Measurements from ENCODE around the gene CCDC138.
"Not testable (repeated sequence)": the region's sequence is repeated elsewhere in the genome, so short reads cannot be mapped to it uniquely, and the experiment has no call there.

CCDC138 gene

GRCh38 chr2:108786354-108787215 is at the start of gene CCDC138:
CCDC138 (plus strand) TSS chr2:108786771; CDS start chr2:108786823, 52 bp downstream.
- peak; percentile 87 to 89 for DNase-seq

- not testable (repeated sequence) for DNase-seq
Measured at GRCh38 chr2:108757973-108758372, 28.6 kb upstream of the CCDC138 start.

GRCh38 chr2:108762618-108763017 is 24.0 kb upstream of the CCDC138 start:
- DNase-seq, result not testable (repeated sequence)

- DNase-seq, result not testable (repeated sequence)
Measured at GRCh38 chr2:108766671-108767070, 19.9 kb upstream of the CCDC138 start.

GRCh38 chr2:108767859-108768258 is 18.7 kb upstream of the CCDC138 start:
- not testable (repeated sequence) for DNase-seq

GRCh38 chr2:108776475-108776874 is 10.1 kb upstream of the CCDC138 start:
- DNase-seq, result no peak

- no peak for DNase-seq
Measured at GRCh38 chr2:108778857-108779256, 7.7 kb upstream of the CCDC138 start.

GRCh38 chr2:108786008-108786353 is 590 bp upstream of the CCDC138 start:
- no peak for DNase-seq

GRCh38 chr2:108787216-108787541 is 608 bp downstream of the CCDC138 start:
- no peak for DNase-seq

- DNase-seq, result no peak
Measured at GRCh38 chr2:108803045-108803736, 16.6 kb downstream of the CCDC138 start.

GRCh38 chr2:108805032-108805431 is 18.5 kb downstream of the CCDC138 start:
- no peak for DNase-seq

- no peak for DNase-seq
Measured at GRCh38 chr2:108805782-108806181, 19.2 kb downstream of the CCDC138 start.

- no peak for DNase-seq
Measured at GRCh38 chr2:108806371-108807113, 20.0 kb downstream of the CCDC138 start.

- no peak for DNase-seq
Measured at GRCh38 chr2:108809936-108810335, 23.4 kb downstream of the CCDC138 start.

- no peak for DNase-seq
Measured at GRCh38 chr2:108810993-108811957, 24.7 kb downstream of the CCDC138 start.

GRCh38 chr2:108813732-108814131 is 27.2 kb downstream of the CCDC138 start:
- no peak for DNase-seq

GRCh38 chr2:108820482-108820881 is 33.9 kb downstream of the CCDC138 start:
- no peak for DNase-seq

GRCh38 chr2:108823286-108823685 is 36.7 kb downstream of the CCDC138 start:
- DNase-seq, result no peak

GRCh38 chr2:108824316-108825070 is 37.9 kb downstream of the CCDC138 start:
- DNase-seq, result no peak

- no peak for DNase-seq
Measured at GRCh38 chr2:108825254-108825653, 38.7 kb downstream of the CCDC138 start.

- no peak for DNase-seq
Measured at GRCh38 chr2:108825736-108826135, 39.2 kb downstream of the CCDC138 start.

Data from CD4-positive, alpha-beta T cell treated with Interferon alpha-2 for 1 hour (primary cell).